HepG2 (cell line): ENCODE data around the gene DAAM1. TPM values are rescaled to one million over a fixed set of nuclear protein-coding genes. Genes with fewer than 3 reads are reported as not detected.

Experiments
- ATAC-seq: fragments of 200-7000 bp; cut with Tn5 transposase; 3 replicates; pipeline ENCODE4 v1.9.1; 2020; ENCODE audit warnings: mild to moderate bottlenecking, moderate library complexity
- BruUV-seq: library from RNA; stranded (reverse); fragments of 400-500 nt; replicated peaks from 2 replicates; lab custom pipeline; 2021; lab: Mats Ljungman, UMichigan
- CTCF ChIA-PET: fragments of 300-600 bp; formaldehyde crosslinking; extraction: SDS; loops from one replicate; lab custom pipeline; 2021; ENCODE audit warnings: low total read pairs, inconsistent platforms, low intra/inter-chr PET ratio; lab: Yijun Ruan, JAX
- POLR2A ChIA-PET: fragments of 350-600 bp; sonication (Branson Sonifier 250); formaldehyde crosslinking; loops from one replicate; lab custom pipeline; 2020; ENCODE audit warnings: antibody characterized with exemption, inconsistent platforms; lab: Yijun Ruan, JAX
- DNase-seq: peaks from one replicate; pipeline ENCODE4 v3.0.0-alpha.2; 2015; ENCODE audit warnings: low spot score
- FAIRE-seq: peaks from 3 replicates; lab custom pipeline; 2011; peaks lifted over from hg19 to GRCh38; lab: Jason Lieb, UNC
- H2AFZ ChIP-seq: one replicate; pipeline ENCODE4 v1.6.1; 2011; ENCODE audit warnings: low read length, inconsistent platforms
- H3K27ac ChIP-seq: fragments of 300-600 bp; 3 replicates; pipeline ENCODE4 v1.8.0; 2011; ENCODE audit warnings: mixed run types, mild to moderate bottlenecking, mixed read lengths, low read length, inconsistent platforms; ENCODE audit not compliant: insufficient read depth; ENCODE audit errors: extremely low read length
- H3K27me3 ChIP-seq, 2 experiments: fragments of 200-600 bp in 1 of 2; 2 replicates in 1 of 2; 3 replicates in 1 of 2; pipeline versions ENCODE4 v1.6.0 to v1.8.0; 2011; ENCODE audit warnings: low read length in 2 of 2, mild to moderate bottlenecking in 2 of 2, moderate library complexity in 2 of 2, inconsistent platforms in 1 of 2; ENCODE audit not compliant: insufficient read depth in 2 of 2, control insufficient read depth in 1 of 2
- H3K36me3 ChIP-seq, 2 experiments: fragments of 200-600 bp in 1 of 2; replicated peaks in 1 of 2; 2 replicates in 1 of 2; 3 replicates in 1 of 2; pipeline versions ENCODE4 v1.5.1 to v1.8.0; 2011; ENCODE audit warnings: low read length in 2 of 2, inconsistent platforms in 1 of 2; ENCODE audit not compliant: insufficient read depth in 2 of 2, control insufficient read depth in 1 of 2
- H3K4me1 ChIP-seq: 2 replicates; pipeline ENCODE4 v1.5.1; 2012; ENCODE audit warnings: low read length, inconsistent platforms; ENCODE audit not compliant: insufficient read depth
- H3K4me2 ChIP-seq: 2 replicates; pipeline ENCODE4 v1.6.0; 2011; ENCODE audit warnings: low read depth, low read length, inconsistent platforms
- H3K4me3 ChIP-seq, 3 experiments: fragments of 200-600 bp in 1 of 3; sonication (generic), shearing (Covaris generic) in 1 of 3; replicated peaks in 1 of 3; 2 replicates each; pipeline ENCODE4 v1.5.1; 2011 to 2016; ENCODE audit warnings: low read length in 3 of 3, inconsistent platforms in 2 of 3, low read depth in 2 of 3, mild to moderate bottlenecking in 2 of 3, control low read depth in 1 of 3, mixed read lengths in 1 of 3; ENCODE audit not compliant: insufficient read depth in 1 of 3
- H3K79me2 ChIP-seq: one replicate; pipeline ENCODE4 v1.6.1; 2011; ENCODE audit warnings: low read length, inconsistent platforms; ENCODE audit not compliant: insufficient read depth
- H3K9ac ChIP-seq: 2 replicates; pipeline ENCODE4 v1.6.0; 2011; ENCODE audit warnings: mild to moderate bottlenecking, low read depth, low read length, inconsistent platforms; ENCODE audit not compliant: insufficient read depth
- H3K9me3 ChIP-seq: 2 replicates; pipeline ENCODE4 v1.5.1; 2012; ENCODE audit warnings: mild to moderate bottlenecking, low read length
- H4K20me1 ChIP-seq: 2 replicates; pipeline ENCODE4 v1.6.0; 2011; ENCODE audit warnings: inconsistent platforms, mild to moderate bottlenecking, low read length, moderate library complexity; ENCODE audit not compliant: insufficient read depth
- AHR ChIP-seq: IDR thresholded peaks from 2 replicates; pipeline ENCODE4 v1.6.1; 2018; ENCODE audit warnings: missing genetic modification reagents, missing compliant biosample characterization
- CSRNP2 ChIP-seq: sonication (generic); formaldehyde crosslinking; conservative IDR thresholded peaks from 2 replicates; pipeline ENCODE4 v1.8.0; 2022; ENCODE audit warnings: low read depth, missing genetic modification reagents
- FOSL2 ChIP-seq: sonication (generic); formaldehyde crosslinking; IDR thresholded peaks from 2 replicates; pipeline ENCODE4 v1.4.0; 2020; ENCODE audit warnings: missing genetic modification reagents
- FOXM1 ChIP-seq: sonication (generic); formaldehyde crosslinking; IDR thresholded peaks from 2 replicates; pipeline ENCODE4 v1.5.0; 2020; ENCODE audit warnings: missing genetic modification reagents
- NPAS2 ChIP-seq: sonication (generic); formaldehyde crosslinking; IDR thresholded peaks from 2 replicates; pipeline ENCODE4 v1.8.0; 2022; ENCODE audit warnings: mild to moderate bottlenecking, missing genetic modification reagents, borderline replicate concordance
- TBL1XR1 ChIP-seq: fragments of 150-350 bp; IDR thresholded peaks from 2 replicates; pipeline ENCODE4 v1.6.1; 2014; ENCODE audit warnings: borderline replicate concordance, low read length; ENCODE audit not compliant: partially characterized antibody
- ZNF547 ChIP-seq: sonication (generic); formaldehyde crosslinking; IDR thresholded peaks from 2 replicates; pipeline ENCODE4 v1.5.1; 2020; ENCODE audit warnings: mild to moderate bottlenecking, missing genetic modification reagents
- ZNF781 ChIP-seq: sonication (generic); formaldehyde crosslinking; IDR thresholded peaks from 2 replicates; pipeline ENCODE4 v1.5.1; 2020; ENCODE audit warnings: borderline replicate concordance, mild to moderate bottlenecking, missing genetic modification reagents; ENCODE audit errors: not compliant biosample characterization
- WGBS: methylation state at CpG from one replicate; pipeline ENCODE4 v1.1.6; 2017; ENCODE audit warnings: low lambda C conversion rate; 5-methylcytosine and 5-hydroxymethylcytosine counted together
- in situ Hi-C: cut with HindIII; loops from 2 replicates; pipeline ENCODE4 v1.10.0; 2017; ENCODE audit warnings: low pct_unique_long_range_greater_than_20kb; ENCODE audit not compliant: extremely low pct_ligation_motif_present
- intact Hi-C: fragments of 100-400 bp; cut with micrococcal nuclease; formaldehyde crosslinking; loops from one replicate; pipeline ENCODE4 v1.10.0; 2022; ENCODE audit not compliant: unreplicated experiment
- polyA plus RNA-seq, 8 experiments: library from polyadenylated mRNA; depleted of rRNA in 3 of 8; stranded (reverse) in 7 of 8; unstranded in 1 of 8; fragments of >200 nt; fragmentation: Illumina TruSeq in 4 of 8; extraction: Trizol in 4 of 8; gene quantifications; 2 replicates each; pipeline versions ENCODE4 v1.2.1 to v1.2.3, GENCODE V29; 2011 to 2016; ENCODE audit warnings: low read depth in 4 of 8, missing spikeins in 1 of 8, mixed read lengths in 1 of 8; ENCODE audit not compliant: insufficient read depth in 1 of 8
- total RNA-seq, 5 experiments: library from RNA; depleted of rRNA; stranded (reverse); fragments of >200 nt; fragmentation: Illumina TruSeq; extraction: Trizol; gene quantifications; 2 replicates each; pipeline ENCODE4 v1.2.3, GENCODE V29; 2016; ENCODE audit warnings: low read depth in 1 of 5
- TF ChIP-seq, protein P1 (sequence below): sonication (generic); formaldehyde crosslinking; IDR thresholded peaks from 2 replicates; pipeline ENCODE4 v1.4.0; 2020; ENCODE audit warnings: missing genetic modification reagents, mild to moderate bottlenecking, borderline replicate concordance

Gene DAAM1
- total and polyA plus RNA-seq, 2 of the 13 experiments (the other 11 are each of a cell fraction or from before 2014, with no cell fraction given): 10.9 to 24.5 TPM

- ATAC-seq: no peak
- CTCF ChIA-PET: no interaction called here
Measured at GRCh38 chr14:59320361-59320760, 131.9 kb downstream of the DAAM1 start.

DNA sequence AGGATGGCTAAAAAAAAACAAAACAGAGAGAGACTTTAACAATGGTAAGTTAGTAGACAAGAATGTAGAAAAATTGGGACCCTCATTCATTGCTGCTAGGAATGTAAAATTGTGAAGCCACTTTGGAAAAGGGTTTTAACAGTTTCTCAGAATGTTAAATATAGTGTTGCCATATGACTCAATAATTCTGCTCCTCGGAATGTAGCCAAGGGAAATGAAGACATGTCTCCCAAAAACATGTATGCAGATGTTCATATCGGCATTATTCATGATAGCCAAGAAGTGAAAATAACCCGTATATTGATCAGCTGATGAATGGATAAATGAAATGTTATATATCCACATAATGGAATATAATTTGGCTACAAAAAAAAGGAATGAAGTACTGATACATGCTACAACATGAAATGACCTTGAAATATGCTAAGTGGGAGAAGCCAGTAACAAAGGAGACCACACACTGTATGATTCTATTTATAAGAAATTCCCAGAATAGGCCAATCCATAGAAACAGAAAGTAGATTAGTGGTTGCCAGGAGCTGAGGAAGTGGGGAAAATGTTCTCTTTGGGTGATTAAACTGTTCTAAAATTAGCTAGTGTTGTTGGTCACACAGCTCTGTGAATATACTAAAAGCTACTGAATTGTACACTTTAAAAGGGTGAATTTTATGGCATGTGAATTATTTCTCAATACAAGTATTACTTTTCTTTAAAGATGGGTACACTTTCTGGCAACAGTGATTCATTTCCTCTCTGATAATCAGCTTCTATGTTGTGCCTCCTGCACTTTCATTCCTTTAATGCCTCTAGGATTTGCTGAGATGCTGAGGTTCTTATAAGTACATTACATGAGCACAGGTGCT is 132.5 kb downstream of the DAAM1 start:
- POLR2A ChIA-PET: no interaction called here
- no peak overlapping the region for H3K9ac ChIP-seq
- no peaks in the 10 kb centered on the region for H4K20me1 ChIP-seq
- CTCF ChIA-PET: no interaction called here
- BruUV-seq: no TSS peak
- no peak overlapping the region for H2AFZ ChIP-seq
- peaks cover 5 to 21% of the 10 kb centered on the region in 2 experiments; a peak in 4 of 5 replicates for H3K36me3 ChIP-seq
- no peak for FAIRE-seq
- H3K4me2 ChIP-seq: no peak overlapping the region
- no peaks in the 10 kb centered on the region for H3K79me2 ChIP-seq
- H3K4me1 ChIP-seq: peaks cover 34% of the 10 kb centered on the region
- H3K9me3 ChIP-seq: no peaks in the 10 kb centered on the region
- intact Hi-C loops: no loop called here
- H3K27ac ChIP-seq: no peak overlapping the region
- in situ Hi-C loops: no loop called here
- H3K27me3 ChIP-seq: no peaks in the 10 kb centered on the region
- no peak overlapping the region for H3K4me3 ChIP-seq
- DNase-seq: no peak
- 96% methylated on average over 3 of the region's 3 CpGs for WGBS
- ATAC-seq: no peak
- no peak for TF ChIP-seq AHR
- no peak for TF ChIP-seq CSRNP2 (CRISPR knock-in tag)
- no peak for TF ChIP-seq TBL1XR1
- TF ChIP-seq, protein P1, sequence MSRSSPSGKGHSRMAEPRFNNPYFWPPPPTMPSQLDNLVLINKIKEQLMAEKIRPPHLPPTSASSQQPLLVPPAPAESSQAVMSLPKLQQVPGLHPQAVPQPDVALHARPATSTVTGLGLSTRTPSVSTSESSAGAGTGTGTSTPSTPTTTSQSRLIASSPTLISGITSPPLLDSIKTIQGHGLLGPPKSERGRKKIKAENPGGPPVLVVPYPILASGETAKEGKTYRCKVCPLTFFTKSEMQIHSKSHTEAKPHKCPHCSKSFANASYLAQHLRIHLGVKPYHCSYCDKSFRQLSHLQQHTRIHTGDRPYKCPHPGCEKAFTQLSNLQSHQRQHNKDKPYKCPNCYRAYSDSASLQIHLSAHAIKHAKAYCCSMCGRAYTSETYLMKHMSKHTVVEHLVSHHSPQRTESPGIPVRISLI (CRISPR knock-in tag): no peak
- TF ChIP-seq FOSL2 (CRISPR knock-in tag): no peak
- no peak for TF ChIP-seq ZNF547 (CRISPR knock-in tag)

More at GRCh38 chr14:59320361-59320760, 131.9 kb downstream of the DAAM1 start:
- BruUV-seq: no TSS peak
- H3K4me3 ChIP-seq: no peak overlapping the region
- no peaks in the 10 kb centered on the region for H3K27me3 ChIP-seq
- H3K4me2 ChIP-seq: no peak overlapping the region
- no peak overlapping the region for H3K27ac ChIP-seq
- TF ChIP-seq NPAS2 (CRISPR knock-in tag): no peak
- no peak for TF ChIP-seq FOXM1
- no peak for TF ChIP-seq FOSL2 (CRISPR knock-in tag)
- TF ChIP-seq ZNF781 (CRISPR knock-in tag): no peak
- no peak for DNase-seq
- no peaks in the 10 kb centered on the region for H3K79me2 ChIP-seq
- no peak for FAIRE-seq
- H3K4me1 ChIP-seq: peaks cover 40% of the 10 kb centered on the region
- no peak overlapping the region for H2AFZ ChIP-seq
- no peak overlapping the region for H3K9ac ChIP-seq
- intact Hi-C loops (no loop called here), in situ Hi-C loops (no loop called here)
- no peaks in the 10 kb centered on the region for H3K9me3 ChIP-seq
- H3K36me3 ChIP-seq: peaks cover 1 to 15% of the 10 kb centered on the region in 2 experiments; a peak in 2 of 5 replicates
- POLR2A ChIA-PET: no interaction called here
- H4K20me1 ChIP-seq: no peaks in the 10 kb centered on the region
